GM15510 (cell line): ENCODE measurements around the gene GALNT17.

Source experiments
- POLR2A ChIP-seq: IDR thresholded peaks from 3 replicates; pipeline ENCODE4 v1.6.1; 2011; ENCODE audit warnings: borderline replicate concordance; ENCODE audit not compliant: insufficient read length; ENCODE audit errors: extremely low read depth

Gene GALNT17

GRCh38 chr7:71731740-71732139, 599.8 kb downstream of the GALNT17 start:
- TF ChIP-seq POLR2A, result no peak

DNA sequence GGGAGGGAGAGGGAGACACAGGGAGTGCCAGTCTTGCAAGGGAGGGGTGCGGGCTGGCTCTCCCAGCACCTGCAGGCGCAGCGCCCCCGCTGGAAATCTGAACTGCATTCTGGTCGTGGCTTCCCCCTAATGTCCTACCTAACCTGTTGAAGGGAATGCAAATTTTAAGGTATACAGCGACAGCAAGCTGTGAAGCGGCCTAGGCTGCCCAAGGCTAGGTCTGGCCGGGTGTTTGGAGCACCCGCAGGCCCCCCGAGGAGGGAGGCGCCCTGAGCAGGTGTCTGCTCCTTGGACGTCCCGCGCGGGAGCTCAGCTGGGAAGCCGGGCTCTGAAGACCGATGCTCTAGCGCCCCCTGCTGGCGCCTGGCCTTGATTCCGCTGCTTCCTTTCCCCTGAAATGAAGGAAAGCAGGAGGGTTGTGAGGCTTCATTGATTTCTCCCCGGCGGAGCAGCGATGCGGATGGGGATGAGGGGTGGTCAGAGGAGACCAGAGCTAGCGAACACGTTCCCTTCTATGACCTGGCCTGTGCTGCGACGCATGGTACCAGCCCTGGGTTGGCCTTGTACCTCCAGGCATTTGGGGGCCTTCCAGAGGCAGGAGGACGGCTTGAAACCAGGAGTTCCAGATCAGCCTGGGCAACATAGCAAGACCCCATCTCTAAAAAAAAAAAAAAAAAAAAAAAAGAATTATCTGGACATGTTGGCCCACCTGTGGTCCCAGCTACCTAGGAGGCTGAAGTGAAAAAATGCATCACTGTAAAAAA, 601.3 kb downstream of the GALNT17 start:
- no peak for TF ChIP-seq POLR2A

DNA sequence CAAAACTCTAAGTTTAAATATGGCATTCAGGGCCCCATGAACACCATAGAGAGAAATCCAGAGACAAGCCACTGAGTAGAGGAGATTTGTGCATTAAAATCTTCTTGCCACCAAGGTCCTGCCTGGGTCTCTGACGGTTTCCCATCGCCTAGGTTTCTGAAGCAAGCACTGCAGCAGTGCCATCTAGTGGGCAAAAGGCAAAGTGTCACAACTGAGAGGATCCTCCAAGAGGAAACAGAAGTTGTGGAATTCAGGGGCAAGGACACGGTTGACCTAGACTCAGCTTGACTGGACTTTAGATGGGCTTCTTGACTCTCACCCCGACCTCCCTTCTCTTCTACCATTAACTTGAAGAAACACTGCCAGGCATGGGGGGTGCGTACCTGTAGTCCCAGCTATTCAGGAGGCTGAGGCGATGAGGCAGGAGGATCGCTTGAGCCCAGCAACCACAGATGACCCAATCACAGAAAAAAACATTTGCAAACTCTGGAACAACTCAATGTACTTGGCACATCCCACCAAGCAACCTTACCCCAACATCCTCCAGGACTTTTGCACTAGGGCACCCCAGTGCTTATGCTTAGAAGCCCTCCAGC, 604.1 kb downstream of the GALNT17 start:
- TF ChIP-seq POLR2A, result no peak

GRCh38 chr7:71739520-71740173, 607.7 kb downstream of the GALNT17 start:
- no peak for TF ChIP-seq POLR2A

DNA sequence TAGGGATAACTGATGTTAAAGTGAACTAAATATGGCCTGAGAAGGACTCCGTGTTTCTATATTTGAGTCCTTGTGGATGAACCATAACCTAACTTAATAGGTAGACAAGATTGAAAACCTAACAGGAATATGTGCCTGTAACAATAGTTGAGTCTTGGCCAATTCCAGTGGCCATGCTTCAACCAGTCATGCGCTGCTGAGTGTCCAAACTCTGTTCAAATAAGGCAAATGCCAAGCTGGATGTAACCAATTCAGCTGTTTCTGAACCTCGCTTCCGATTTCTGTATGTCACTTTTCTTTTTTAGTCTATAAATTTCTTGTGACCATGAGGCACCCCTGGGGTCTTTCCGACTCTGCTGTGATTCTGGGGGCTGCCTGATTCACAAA, 608.2 kb downstream of the GALNT17 start:
- TF ChIP-seq POLR2A, result no peak

- no peak for TF ChIP-seq POLR2A
These were observed 614.1 kb downstream of the GALNT17 start for GRCh38 chr7:71746006-71746405.

DNA sequence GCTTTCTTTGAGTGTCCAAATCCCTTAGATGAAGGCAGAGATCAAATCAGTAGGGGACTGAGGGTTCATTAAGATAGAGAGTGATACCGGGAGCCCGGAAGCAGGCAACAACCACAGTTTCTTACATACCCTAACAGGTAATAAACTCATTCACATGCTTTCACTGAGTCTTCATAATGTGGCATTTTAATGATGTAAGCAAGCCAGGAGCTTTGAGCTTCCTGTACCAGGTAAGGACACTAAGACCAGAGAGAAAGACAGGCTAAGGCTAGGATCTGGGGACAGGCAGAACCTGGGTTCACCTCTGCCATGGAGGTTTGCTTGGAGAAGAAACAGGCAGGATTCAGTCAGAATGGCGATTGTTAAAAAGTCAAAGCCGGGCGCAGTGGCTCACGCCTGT, 618.3 kb downstream of the GALNT17 start:
- TF ChIP-seq POLR2A, result no peak

DNA sequence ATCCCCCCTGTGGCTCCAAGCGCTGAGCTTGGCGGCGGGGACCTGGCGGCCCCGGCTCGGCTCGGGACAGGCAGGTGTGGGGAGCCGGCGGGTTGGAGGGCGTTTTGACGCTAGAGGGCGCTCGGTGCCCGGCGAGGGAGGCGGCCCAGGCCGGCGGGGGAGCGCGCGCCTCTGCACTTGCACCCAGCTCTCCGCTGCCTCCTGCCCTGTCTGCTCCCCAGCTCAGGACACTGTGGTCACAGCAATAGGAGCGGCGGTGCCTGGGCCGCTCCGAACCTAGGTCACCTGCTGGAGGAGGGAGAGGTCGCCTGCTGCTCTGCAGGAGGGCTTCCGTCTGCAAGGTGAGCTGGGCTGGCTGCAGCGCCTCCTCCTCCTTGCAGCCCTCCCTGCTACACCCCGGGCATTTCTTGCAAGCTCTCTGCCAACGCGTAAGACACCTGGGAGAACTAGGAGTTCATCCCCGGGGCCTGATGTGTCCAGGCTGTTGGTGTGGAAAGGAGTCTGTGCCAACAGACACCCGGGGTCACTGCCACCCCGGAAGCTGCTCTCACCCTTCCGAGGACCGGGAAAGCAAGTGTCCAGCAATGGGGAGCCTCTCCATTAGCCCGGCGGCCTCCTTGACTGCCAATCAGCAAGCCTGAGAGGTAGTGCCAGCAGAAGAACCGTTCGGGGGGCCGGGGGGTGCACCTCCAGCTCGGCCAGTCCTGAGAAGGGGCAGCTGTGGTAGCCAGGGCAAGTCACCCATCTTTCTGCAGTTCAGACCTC, 620.4 kb downstream of the GALNT17 start:
- TF ChIP-seq POLR2A, result no peak

- TF ChIP-seq POLR2A, result no peak
These were observed 621.3 kb downstream of the GALNT17 start for GRCh38 chr7:71753236-71753635.

DNA sequence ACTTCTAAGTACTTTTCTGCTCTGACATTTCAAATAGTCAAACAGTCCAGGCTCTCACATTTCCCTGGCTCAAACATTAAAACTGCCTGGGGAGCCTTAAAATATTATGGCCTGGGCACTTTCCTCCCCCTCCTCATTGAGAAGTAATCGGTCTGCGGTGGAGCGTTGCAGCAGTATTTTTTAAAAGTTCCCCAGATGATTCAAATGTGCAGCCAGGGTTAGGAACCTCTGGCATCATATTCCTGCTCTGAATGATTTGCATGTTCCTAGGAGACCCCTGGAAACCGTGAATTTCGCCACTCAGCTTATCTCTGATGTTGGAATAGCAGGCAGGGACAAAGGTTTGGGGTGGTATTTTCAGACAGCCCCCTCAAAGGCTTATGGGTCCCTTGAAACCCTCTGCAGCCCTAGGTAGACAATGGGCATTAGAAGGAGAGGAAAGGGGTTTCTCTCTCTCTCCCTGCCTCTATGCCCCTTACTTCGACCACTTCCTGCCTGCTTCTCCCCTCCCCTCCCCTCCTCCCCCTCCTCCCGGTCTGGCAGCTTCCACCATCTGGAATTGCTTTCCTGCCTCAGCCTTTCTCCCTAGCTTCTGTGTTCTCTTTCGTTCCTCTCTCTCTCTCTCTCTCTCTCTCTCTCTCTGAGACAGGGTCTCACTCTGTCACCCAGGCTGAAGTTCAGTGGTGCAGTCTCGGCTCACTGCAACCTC, 622.2 kb downstream of the GALNT17 start:
- no peak for TF ChIP-seq POLR2A

GRCh38 chr7:71754828-71755227, 622.9 kb downstream of the GALNT17 start:
- TF ChIP-seq POLR2A, result no peak

- no peak for TF ChIP-seq POLR2A
These were observed 629.4 kb downstream of the GALNT17 start for GRCh38 chr7:71761336-71761735.
